GM12875 (cell line): ENCODE data around the gene NUDT14.

ENCODE experiments used
- H3K4me3 ChIP-seq: one replicate; pipeline ENCODE4 v1.5.1; 2011; ENCODE audit warnings: low read depth, low read length, control low read depth
- TF ChIP-seq, protein P1 (sequence below): IDR thresholded peaks from 2 replicates; pipeline ENCODE4 v1.5.1; 2011; ENCODE audit warnings: low read depth, mild to moderate bottlenecking, control low read depth, inconsistent platforms, low read length, moderate library complexity, borderline replicate concordance; ENCODE audit not compliant: insufficient read depth

NUDT14 gene

GRCh38 chr14:105192866-105193731 lies 12.0 kb upstream of the NUDT14 start:
- H3K4me3 ChIP-seq: no peak overlapping the region

DNA sequence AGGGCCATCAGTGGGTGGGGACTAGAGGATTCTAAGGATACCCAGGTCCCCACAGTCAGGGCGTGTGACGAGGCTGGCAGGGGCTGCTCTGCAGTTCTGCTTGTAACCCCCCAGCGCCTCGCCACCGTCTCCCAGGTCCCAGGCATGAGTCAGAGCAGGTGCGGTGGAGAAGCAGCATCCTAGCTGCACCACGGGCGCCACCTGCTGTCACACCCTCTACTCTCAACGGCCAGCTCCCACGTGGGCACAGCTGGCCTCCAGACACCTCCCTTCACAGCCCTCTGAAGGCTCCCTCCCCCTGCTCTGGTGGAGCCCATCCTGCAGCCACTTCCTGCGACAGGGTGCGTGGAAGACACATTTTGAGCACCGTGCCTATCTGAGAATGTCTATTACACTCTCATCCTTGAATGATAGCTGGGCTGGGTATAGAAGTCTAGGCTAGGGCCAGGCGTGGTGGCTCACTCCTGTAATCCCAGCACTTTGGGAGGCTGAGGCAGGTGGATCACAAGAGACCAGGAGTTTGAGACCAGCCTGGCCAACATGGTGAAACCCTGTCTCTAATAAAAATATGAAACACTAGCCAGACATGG lies 6.9 kb upstream of the NUDT14 start:
- TF ChIP-seq, protein P1, sequence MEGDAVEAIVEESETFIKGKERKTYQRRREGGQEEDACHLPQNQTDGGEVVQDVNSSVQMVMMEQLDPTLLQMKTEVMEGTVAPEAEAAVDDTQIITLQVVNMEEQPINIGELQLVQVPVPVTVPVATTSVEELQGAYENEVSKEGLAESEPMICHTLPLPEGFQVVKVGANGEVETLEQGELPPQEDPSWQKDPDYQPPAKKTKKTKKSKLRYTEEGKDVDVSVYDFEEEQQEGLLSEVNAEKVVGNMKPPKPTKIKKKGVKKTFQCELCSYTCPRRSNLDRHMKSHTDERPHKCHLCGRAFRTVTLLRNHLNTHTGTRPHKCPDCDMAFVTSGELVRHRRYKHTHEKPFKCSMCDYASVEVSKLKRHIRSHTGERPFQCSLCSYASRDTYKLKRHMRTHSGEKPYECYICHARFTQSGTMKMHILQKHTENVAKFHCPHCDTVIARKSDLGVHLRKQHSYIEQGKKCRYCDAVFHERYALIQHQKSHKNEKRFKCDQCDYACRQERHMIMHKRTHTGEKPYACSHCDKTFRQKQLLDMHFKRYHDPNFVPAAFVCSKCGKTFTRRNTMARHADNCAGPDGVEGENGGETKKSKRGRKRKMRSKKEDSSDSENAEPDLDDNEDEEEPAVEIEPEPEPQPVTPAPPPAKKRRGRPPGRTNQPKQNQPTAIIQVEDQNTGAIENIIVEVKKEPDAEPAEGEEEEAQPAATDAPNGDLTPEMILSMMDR: 0 out of 2 replicates have a peak, but pooled peaks have one; percentile 5
- no peak overlapping the region for H3K4me3 ChIP-seq

More at GRCh38 chr14:105192866-105193731, 12.0 kb upstream of the NUDT14 start:
- TF ChIP-seq, protein P1: no peak

DNA sequence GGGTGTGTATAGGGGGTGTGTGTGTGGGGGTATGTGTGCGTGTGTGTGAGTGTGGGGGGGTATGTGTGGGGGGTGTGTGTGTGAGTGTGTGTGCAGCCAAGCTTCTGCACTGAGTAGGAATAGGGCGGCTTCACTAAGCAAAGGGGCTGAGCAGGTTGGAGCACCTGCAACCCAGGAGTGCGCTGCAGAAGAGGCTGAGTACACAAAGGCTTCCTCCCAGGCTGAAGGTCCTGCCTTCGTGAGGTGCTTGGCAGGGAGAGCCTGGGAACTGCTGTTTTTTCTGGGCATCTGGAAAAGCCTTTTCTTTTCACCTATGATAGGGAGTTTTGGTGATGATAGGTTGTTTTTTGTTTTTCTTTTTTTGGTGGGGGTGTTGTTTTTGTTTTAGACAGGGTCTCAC lies 6.0 kb upstream of the NUDT14 start:
- H3K4me3 ChIP-seq: no peak overlapping the region
- TF ChIP-seq, protein P1: no peak

DNA sequence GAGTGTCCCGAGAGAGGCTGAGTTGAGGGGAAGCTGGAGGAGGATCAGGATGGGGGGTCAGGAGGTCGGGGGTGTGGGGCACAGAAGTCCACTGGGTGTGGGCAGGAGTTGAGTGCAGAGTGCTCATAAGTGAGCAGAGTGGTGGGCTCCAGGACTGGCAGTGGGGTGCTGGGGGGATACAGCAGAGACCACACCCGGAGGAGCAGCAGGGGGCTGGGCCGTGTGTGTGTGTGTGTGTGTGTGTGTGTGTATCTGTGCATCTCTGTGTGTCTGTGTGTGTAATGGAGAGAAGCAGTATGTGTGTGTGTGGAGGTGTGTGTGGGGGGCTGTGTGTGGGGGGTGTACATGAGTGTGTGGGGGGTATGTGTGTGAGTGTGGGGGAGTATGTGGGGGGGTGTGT lies 4.9 kb upstream of the NUDT14 start:
- H3K4me3 ChIP-seq: no peak overlapping the region
- TF ChIP-seq, protein P1: no peak

- TF ChIP-seq, protein P1: no peak
- no peak overlapping the region for H3K4me3 ChIP-seq
Observed at GRCh38 chr14:105185001-105185400, 3.9 kb upstream of the NUDT14 start.

DNA sequence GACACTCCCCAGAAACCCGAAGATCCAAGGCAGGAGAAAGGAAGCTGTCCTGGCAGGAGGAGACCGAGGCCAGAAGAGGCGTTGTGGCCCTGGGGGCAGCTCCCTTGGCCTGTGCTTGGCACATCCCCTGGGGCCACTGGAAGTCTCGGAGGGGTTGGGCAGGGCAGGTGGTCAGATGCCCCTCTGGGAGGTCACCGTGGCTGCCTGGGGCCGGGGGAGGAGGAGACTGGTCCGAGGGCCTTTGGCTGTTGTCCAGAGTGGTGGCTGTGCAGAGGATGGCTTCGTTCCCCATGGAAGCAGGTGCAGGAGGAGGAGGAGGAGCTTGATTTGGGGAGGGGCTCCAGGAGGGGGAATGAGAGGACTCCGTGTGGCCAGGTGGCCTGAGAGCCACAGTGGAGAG lies 3.3 kb upstream of the NUDT14 start:
- no peak overlapping the region for H3K4me3 ChIP-seq
- TF ChIP-seq, protein P1: no peak
